HFF-Myc (cell line): ENCODE results near the gene TRRAP.
A peak's percentile ranks its signal among the peaks of the same experiment; 100 is the strongest.

ENCODE experiments used
- DNase-seq: peaks from one replicate; pipeline ENCODE4 v3.0.0-alpha.2; 2011; ENCODE audit warnings: low read depth; ENCODE audit errors: extremely low read depth
- H3K4me3 ChIP-seq: replicated peaks from 2 replicates; pipeline ENCODE4 v1.5.1; 2011; ENCODE audit warnings: low read depth, mild to moderate bottlenecking, control low read depth, low read length
- CTCF ChIP-seq: IDR thresholded peaks from 2 replicates; pipeline ENCODE4 v1.5.1; 2012; ENCODE audit warnings: mild to moderate bottlenecking, low read depth, low read length, control low read depth; ENCODE audit errors: missing control alignments

TRRAP gene

GRCh38 chr7:98866351-98866750 lies 12.0 kb upstream of the TRRAP start:
- no peak for TF ChIP-seq CTCF
- no peak overlapping the region for H3K4me3 ChIP-seq
- no peak for DNase-seq

- DNase-seq = no peak
- no peak for TF ChIP-seq CTCF
Measured at GRCh38 chr7:98866765-98867164, 11.6 kb upstream of the TRRAP start.

GRCh38 chr7:98868450-98868849 lies 9.9 kb upstream of the TRRAP start:
- no peak overlapping the region for H3K4me3 ChIP-seq
- TF ChIP-seq CTCF = no peak
- DNase-seq = no peak

More at GRCh38 chr7:98866765-98867164, 11.6 kb upstream of the TRRAP start:
- H3K4me3 ChIP-seq = no peak overlapping the region

- no peak for TF ChIP-seq CTCF
- H3K4me3 ChIP-seq = peak overlapping the region; percentile 42
- no peak for DNase-seq
Measured at GRCh38 chr7:98869027-98869596, 9.2 kb upstream of the TRRAP start.

- no peak for DNase-seq
- TF ChIP-seq CTCF = no peak
- peak within 1 kb of the TSS; percentile 42 for H3K4me3 ChIP-seq
Measured at GRCh38 chr7:98869597-98870120, 8.7 kb upstream of the TRRAP start, which contains the start of gene TMEM130. TSS of gene TMEM130 (minus strand) at chr7:98870014. CDS start at chr7:98869861, 153 bp downstream.

GRCh38 chr7:98870121-98870651 lies 8.1 kb upstream of the TRRAP start:
- no peak for DNase-seq
- H3K4me3 ChIP-seq = peak overlapping the region; percentile 42
- no peak for TF ChIP-seq CTCF
